HL-60 (cell line): ENCODE measurements around the gene PEX5L.

Experiments used
- DNase-seq, 2 experiments: peaks; one replicate each; pipeline ENCODE4 v3.0.0-alpha.2; 2010 to 2020; ENCODE audit warnings: low read depth in 1 of 2, low spot score in 1 of 2
- H3K27ac ChIP-seq: fragments of 250-450 bp; sonication (Bioruptor Pico); replicated peaks from 2 replicates; pipeline ENCODE4 v1.5.1; 2020; ENCODE audit warnings: mild to moderate bottlenecking, moderate library complexity
- H3K27me3 ChIP-seq: fragments of 250-450 bp; sonication (Bioruptor Pico); 2 replicates; pipeline ENCODE4 v1.5.1; 2021; ENCODE audit warnings: mild to moderate bottlenecking, moderate library complexity; ENCODE audit not compliant: insufficient read depth, poor library complexity, severe bottlenecking
- H3K4me3 ChIP-seq: replicated peaks from 2 replicates; pipeline ENCODE4 v1.5.1; 2011; ENCODE audit warnings: mild to moderate bottlenecking, control low read depth, low read length; ENCODE audit not compliant: insufficient read depth
- GABPA ChIP-seq: IDR thresholded peaks from 2 replicates; pipeline ENCODE4 v1.6.1; 2012; ENCODE audit warnings: low read depth
- POLR2AphosphoS5 ChIP-seq: IDR thresholded peaks from 2 replicates; pipeline ENCODE4 v1.6.1; 2012; ENCODE audit warnings: low read depth
- SPI1 ChIP-seq: IDR thresholded peaks from 2 replicates; pipeline ENCODE4 v1.6.1; 2012; ENCODE audit warnings: low read depth, mild to moderate bottlenecking, borderline replicate concordance
- TF ChIP-seq, protein P1 (sequence below): IDR thresholded peaks from one replicate; pipeline ENCODE4 v1.5.1; 2011; ENCODE audit warnings: low read length, control low read depth, inconsistent platforms; ENCODE audit not compliant: insufficient read depth
- TF ChIP-seq, protein P2 (sequence below): IDR thresholded peaks from 2 replicates; pipeline ENCODE4 v1.6.1; 2012; ENCODE audit warnings: low read depth; ENCODE audit not compliant: insufficient replicate concordance

Gene PEX5L

DNA sequence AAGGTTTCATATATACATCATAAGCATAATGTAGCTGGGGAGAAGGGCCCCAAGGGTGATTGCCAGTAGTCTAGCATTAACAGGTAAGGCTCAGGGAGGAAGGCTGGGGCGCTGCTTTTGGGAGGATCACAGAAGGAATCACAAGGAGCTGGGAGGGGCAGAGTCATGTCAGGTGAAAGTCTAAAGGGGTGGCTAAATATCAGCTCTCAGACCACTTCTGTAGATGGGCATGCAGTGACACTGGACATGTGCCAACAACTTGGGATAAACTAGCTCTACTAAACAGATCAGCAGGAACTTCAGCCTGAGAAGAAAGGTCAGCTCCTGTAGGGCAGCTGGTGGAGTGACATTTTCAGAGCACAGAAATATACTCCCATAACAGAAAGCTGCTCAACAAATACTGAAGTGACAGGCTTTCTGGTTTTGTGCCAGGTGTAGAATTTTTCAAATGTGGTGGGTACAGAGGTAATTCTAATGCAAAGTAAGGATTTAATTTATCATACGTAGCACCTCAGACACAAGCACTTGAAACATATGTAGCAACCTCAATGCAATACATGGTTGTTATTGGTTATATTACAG lies 79.4 kb downstream of the PEX5L start:
- H3K27ac ChIP-seq, result peak overlapping the region; percentile 83
- DNase-seq, result peak in 1 of 2 experiments; percentile 18

DNA sequence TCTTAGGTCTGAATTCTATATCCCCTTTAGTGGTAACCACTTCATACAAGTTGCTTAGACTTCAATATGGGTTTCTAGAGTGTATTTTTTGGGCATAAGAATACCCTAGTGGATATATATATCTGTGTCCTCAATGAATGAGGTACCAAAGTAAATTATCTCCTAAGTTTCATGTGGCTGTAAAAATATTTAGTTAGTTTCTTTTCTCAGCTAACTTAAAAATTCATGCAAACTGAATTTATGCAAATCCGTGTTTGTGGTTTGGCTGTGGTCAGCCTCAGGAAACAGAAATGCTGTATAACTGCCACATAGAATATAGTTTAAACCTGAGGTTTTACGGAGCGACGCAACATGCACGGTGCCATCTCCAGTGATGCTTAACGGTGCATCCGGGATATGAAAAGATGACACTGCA lies 80.3 kb downstream of the PEX5L start:
- peak overlapping the region; percentile 83 for H3K27ac ChIP-seq
- H3K27me3 ChIP-seq, result no peaks in the 10 kb centered on the region
- DNase-seq, result peak; percentile 40 to 86
- TF ChIP-seq SPI1 (no peak), GABPA (0 out of 2 replicates have a peak, but pooled peaks have one; percentile 10), POLR2AphosphoS5 (peak; percentile 78)
- TF ChIP-seq, protein P1, sequence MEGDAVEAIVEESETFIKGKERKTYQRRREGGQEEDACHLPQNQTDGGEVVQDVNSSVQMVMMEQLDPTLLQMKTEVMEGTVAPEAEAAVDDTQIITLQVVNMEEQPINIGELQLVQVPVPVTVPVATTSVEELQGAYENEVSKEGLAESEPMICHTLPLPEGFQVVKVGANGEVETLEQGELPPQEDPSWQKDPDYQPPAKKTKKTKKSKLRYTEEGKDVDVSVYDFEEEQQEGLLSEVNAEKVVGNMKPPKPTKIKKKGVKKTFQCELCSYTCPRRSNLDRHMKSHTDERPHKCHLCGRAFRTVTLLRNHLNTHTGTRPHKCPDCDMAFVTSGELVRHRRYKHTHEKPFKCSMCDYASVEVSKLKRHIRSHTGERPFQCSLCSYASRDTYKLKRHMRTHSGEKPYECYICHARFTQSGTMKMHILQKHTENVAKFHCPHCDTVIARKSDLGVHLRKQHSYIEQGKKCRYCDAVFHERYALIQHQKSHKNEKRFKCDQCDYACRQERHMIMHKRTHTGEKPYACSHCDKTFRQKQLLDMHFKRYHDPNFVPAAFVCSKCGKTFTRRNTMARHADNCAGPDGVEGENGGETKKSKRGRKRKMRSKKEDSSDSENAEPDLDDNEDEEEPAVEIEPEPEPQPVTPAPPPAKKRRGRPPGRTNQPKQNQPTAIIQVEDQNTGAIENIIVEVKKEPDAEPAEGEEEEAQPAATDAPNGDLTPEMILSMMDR, result no peak
- TF ChIP-seq, protein P2, sequence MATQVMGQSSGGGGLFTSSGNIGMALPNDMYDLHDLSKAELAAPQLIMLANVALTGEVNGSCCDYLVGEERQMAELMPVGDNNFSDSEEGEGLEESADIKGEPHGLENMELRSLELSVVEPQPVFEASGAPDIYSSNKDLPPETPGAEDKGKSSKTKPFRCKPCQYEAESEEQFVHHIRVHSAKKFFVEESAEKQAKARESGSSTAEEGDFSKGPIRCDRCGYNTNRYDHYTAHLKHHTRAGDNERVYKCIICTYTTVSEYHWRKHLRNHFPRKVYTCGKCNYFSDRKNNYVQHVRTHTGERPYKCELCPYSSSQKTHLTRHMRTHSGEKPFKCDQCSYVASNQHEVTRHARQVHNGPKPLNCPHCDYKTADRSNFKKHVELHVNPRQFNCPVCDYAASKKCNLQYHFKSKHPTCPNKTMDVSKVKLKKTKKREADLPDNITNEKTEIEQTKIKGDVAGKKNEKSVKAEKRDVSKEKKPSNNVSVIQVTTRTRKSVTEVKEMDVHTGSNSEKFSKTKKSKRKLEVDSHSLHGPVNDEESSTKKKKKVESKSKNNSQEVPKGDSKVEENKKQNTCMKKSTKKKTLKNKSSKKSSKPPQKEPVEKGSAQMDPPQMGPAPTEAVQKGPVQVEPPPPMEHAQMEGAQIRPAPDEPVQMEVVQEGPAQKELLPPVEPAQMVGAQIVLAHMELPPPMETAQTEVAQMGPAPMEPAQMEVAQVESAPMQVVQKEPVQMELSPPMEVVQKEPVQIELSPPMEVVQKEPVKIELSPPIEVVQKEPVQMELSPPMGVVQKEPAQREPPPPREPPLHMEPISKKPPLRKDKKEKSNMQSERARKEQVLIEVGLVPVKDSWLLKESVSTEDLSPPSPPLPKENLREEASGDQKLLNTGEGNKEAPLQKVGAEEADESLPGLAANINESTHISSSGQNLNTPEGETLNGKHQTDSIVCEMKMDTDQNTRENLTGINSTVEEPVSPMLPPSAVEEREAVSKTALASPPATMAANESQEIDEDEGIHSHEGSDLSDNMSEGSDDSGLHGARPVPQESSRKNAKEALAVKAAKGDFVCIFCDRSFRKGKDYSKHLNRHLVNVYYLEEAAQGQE, result no peak
- H3K4me3 ChIP-seq, result no peak overlapping the region

More for the DNA sequence above, 79.4 kb downstream of the PEX5L start:
- Histone ChIP-seq H3K4me3 (no peak overlapping the region), H3K27me3 (no peaks in the 10 kb centered on the region)
- TF ChIP-seq, protein P1, result no peak
- TF ChIP-seq SPI1, result no peak
- TF ChIP-seq, protein P2, result no peak
- TF ChIP-seq POLR2AphosphoS5, result no peak

DNA sequence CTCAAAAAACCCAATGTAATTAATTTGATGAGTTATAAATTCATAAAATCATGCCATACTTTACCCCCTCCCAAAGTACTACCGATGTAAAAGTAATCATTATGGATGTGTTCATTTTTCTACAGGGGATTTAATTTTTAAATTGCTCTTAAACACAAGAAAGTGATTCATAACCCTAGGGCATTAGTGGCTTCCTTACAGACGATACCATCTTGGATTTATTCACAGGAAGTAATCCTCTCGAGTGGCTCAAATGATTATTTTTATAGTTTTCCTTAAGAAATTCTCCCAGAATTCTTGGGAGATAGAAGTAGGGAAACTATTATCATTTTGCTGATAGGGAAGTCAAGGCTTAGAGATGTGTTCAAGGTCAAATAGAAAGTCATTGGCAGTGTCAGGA lies 80.9 kb downstream of the PEX5L start:
- Histone ChIP-seq H3K27me3 (no peaks in the 10 kb centered on the region), H3K27ac (peak overlapping the region; percentile 83), H3K4me3 (no peak overlapping the region)
- DNase-seq, result no peak
- TF ChIP-seq POLR2AphosphoS5 (no peak), GABPA (no peak), SPI1 (no peak)
- TF ChIP-seq, protein P1, result no peak
- TF ChIP-seq, protein P2, result no peak
